SK-MEL-5 (cell line): ENCODE measurements around the gene OPN4. TPM values are rescaled to one million over a fixed set of nuclear protein-coding genes. Genes with fewer than 3 reads are reported as not detected.
"Not testable (repeated sequence)": the region's sequence is repeated elsewhere in the genome, so short reads cannot be mapped to it uniquely, and the experiment has no call there.

ENCODE experiments used
- DNase-seq: peaks from one replicate; pipeline ENCODE4 v3.0.0-alpha.2; 2016; ENCODE audit warnings: low read depth, low spot score
- in situ Hi-C: cut with HindIII; loops from 2 replicates; pipeline ENCODE4 v1.10.0; 2016; ENCODE audit warnings: low sequenced_read_pairs, high pct_unique_total_duplicates, low pct_unique_long_range_greater_than_20kb
- polyA plus RNA-seq, 2 experiments: library from polyadenylated mRNA; depleted of rRNA; stranded (reverse); fragments of >200 nt; gene quantifications; 2 replicates each; pipeline ENCODE4 v1.2.3, GENCODE V29; 2015
- total RNA-seq: library from RNA; depleted of rRNA; stranded (reverse); fragments of >200 nt; shearing (Covaris generic); gene quantifications from 2 replicates; pipeline ENCODE4 v1.2.3, GENCODE V29; 2014; rRNA removed

The OPN4 gene, protein sequence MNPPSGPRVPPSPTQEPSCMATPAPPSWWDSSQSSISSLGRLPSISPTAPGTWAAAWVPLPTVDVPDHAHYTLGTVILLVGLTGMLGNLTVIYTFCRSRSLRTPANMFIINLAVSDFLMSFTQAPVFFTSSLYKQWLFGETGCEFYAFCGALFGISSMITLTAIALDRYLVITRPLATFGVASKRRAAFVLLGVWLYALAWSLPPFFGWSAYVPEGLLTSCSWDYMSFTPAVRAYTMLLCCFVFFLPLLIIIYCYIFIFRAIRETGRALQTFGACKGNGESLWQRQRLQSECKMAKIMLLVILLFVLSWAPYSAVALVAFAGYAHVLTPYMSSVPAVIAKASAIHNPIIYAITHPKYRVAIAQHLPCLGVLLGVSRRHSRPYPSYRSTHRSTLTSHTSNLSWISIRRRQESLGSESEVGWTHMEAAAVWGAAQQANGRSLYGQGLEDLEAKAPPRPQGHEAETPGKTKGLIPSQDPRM
- not detected in 2 replicates for total RNA-seq
- not detected in 2 replicates for polyA plus RNA-seq (2015; cell fraction: cytosol; rRNA removed)
- polyA plus RNA-seq (2015; cell fraction: nucleus; rRNA removed): not detected in 2 replicates

DNA sequence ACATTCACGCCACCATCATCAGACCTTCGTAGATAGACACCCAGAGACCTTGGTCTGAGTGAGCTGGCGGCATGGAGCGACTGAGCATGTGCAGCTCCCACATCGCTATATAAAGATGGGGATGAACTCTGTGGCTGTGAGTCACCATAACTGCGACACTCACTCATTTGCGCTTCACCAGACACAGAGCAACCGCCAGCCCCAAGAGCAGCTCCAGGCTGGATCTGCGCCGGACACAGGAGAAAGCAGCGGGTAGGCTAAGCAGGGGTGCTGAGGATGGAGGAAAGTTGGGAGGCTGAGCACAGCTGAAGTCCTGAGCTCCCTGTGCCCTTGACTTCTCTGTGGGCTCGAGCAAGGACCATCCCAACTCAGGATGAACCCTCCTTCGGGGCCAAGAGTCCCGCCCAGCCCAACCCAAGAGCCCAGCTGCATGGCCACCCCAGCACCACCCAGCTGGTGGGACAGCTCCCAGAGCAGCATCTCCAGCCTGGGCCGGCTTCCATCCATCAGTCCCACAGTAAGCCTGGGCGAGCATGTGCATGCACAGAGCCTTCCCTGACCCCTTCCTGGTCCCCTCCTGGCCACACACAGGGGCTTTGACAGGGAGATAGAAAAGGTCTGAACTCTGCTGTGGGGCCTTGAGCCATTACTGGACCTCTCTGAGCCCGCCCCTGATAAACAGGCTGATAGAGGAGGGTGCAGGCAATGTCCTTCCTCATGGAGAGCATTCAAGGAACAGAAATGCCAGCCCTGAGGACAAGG is at the start of gene OPN4:
Gene OPN4, plus strand, starts transcription at position 137 of the 762 bp plus-strand sequence. Its CDS starts 237 bp downstream, at position 374.
- in situ Hi-C loops: no loop called here
- DNase-seq: no peak

DNA sequence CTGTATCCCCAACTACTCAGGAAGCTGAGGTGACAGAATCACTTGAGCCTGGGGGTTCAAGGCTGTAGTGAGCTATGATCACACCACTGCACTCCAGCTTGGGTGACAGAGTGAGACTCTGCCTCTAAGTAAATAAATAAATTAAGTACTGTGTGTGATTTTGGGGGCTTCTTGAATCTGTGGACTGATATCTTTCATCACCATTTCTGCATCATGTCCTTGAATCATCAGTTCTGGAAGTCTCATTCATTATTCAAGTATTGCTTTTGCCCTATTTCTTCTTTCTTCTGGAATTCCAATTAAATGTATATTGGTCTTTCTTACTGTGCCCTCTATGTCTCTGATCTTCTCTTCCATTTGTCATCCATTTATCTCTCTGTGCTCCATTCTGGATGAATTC is 46.7 kb upstream of the OPN4 start:
- in situ Hi-C loops: no loop called here
- DNase-seq: no peak

- DNase-seq: no peak
- in situ Hi-C loops: no loop called here
Measured at GRCh38 chr10:86609920-86610319, 44.4 kb upstream of the OPN4 start.

DNA sequence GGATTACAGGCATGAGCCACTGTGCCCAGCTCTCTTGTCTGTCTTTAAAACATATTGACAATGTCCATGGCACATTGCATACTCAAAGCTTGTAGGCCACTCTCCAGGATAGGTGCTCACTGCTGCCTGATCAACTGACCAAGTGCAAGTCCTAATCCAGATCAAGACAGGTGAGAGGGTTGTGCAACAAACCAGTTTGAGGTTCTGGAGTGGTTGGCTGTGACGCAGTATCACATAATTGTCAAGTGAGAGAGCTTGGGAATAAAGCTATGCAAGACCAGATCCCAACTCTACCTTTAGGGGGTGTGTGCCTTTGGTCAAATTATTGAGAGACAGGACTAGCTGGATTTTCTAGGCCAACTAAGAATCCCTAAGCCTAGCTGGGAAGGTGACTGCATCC is 43.0 kb upstream of the OPN4 start:
- in situ Hi-C loops: no loop called here

DNA sequence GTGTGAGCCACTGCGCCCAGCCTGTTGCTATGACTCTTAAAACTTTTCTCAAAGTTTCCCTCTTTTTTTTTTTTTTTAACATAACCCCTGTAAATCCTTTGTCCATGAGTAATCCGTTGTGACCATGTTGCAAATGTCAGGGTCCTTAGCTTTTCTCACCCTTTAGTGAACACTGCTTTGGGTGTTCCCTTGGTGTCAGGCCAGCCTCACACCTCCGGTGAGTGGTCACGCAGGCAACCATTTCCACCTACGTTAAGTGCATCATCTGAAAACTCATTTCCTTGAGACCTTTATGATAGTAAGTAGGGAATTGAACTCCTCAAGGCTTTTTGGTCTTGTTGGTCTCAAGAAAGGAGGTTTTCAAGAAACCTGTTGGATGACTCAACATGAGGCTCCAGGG is 41.3 kb upstream of the OPN4 start:
- no peak for DNase-seq
- in situ Hi-C loops: no loop called here

More for the DNA sequence above, 43.0 kb upstream of the OPN4 start:
- no peak for DNase-seq

- in situ Hi-C loops: no loop called here
- DNase-seq: no peak
Measured at GRCh38 chr10:86613905-86614304, 40.4 kb upstream of the OPN4 start.

DNA sequence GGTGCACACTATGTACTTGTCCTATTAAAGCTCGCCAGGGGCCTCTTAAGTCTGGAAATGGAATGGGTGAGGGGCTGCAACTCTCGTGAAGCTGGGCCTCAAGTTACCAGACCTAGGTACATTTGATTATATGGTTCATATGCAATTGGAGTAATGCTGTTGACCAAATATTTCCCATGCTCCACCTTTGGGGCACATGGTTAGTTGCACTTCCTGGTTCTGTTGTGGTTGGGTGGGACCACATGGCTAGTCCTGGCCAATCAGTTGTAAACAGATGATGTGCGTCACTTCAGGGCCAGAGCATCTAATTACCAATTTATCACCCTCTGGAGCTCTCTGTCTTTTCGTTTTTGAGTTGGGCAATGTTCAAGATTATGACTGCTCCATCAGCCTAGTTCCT is 39.5 kb upstream of the OPN4 start:
- in situ Hi-C loops: no loop called here
- DNase-seq: no peak

DNA sequence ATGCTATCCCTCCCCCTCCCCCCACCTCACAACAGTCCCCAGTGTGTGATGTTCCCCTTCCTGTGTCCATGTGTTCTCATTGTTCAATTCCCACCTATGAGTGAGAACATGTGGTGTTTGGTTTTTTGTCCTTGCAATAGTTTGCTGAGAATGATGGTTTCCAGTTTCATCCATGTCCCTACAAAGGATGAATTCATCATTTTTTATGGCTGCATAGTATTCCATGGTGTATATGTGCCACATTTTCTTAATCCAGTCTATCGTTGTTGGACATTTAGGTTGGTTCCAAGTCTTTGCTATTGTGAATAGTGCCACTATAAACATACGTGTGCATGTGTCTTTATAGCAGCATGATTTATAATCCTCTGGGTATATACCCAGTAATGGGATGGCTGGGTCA is 37.1 kb upstream of the OPN4 start:
- DNase-seq, in situ Hi-C loops: not testable (repeated sequence)

- DNase-seq: no peak
- in situ Hi-C loops: no loop called here
Measured at GRCh38 chr10:86628311-86628710, 26.0 kb upstream of the OPN4 start.

DNA sequence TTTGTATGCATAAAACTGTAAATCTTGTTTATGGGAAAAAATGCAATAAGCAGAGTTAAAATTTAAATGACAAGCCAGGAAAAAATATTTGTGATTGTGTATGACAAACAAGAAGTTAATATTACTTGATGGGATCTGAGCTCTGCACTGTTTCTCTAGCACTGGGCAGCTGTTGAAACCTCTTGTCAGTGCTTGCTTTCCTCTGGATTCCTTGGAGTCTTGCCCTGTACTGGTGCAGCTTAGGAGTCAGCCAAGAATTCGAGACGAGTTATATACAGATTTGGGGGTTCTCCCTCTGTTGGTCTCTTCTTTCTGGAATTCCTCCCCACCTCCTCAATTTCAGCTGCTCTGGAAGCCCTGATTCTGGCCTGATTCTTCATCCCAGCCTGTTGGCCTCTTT is 24.3 kb upstream of the OPN4 start:
- DNase-seq: no peak
- in situ Hi-C loops: no loop called here

DNA sequence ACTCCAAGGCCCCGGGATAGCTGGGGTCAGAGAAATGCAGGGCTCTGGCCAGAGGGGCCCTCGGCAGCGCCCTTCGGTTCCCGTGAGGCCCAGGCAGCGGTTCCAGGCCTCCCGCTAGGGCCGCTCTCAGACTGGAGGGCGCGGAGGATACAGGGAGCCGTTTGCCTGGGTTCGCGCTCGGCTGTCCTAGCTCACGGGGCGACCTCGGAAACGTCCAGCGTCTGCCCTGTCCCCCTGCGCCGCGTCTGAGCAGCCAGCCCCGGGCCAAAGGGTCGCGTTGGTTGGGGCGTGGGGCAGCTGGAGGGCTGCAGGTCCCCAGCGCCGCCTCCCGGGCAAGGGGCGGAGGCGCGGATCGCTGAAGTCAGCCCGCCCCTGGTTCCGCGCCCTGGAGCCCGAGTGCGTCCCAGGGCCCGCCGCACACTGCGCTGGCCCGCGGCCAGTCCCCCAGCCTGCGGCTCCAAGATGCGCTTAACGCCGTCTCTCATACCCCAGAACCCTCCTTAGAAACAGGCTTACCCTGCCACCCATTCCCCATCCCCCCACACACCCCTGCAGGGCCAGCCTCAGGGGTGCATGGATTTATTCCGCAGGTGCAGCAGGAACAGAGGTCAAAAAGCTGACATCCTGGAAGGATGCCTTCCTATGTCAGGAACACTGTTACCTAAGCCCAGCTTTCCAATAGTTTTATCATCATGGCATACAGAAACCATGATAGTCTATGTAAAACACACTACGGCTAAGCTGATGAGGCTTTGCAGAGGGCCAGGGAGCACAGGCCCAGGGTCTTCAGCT is 22.1 kb upstream of the OPN4 start:
- in situ Hi-C loops: no loop called here
- DNase-seq: no peak

GRCh38 chr10:86632951-86633350 is 21.4 kb upstream of the OPN4 start:
- in situ Hi-C loops: no loop called here

DNA sequence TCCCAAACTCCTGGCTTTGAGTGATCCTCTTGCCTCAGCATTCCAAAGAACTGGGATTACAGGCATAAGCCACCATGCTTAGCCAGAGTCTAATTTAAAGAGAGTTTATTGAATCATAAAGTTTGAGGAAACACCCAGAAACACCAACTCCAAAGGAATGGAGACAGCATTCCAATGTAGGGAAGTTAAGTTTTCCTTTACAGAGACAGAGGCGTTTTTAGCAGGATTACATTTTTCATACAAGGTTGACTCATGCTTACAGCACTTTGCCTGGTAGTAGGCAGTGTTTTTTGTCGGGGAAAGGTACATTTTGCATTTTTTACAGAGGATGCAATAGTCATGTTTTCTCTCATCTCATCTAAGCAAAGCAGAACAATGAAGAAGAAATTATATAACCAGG is 18.9 kb upstream of the OPN4 start:
- in situ Hi-C loops: no loop called here
- DNase-seq: no peak

More at GRCh38 chr10:86632951-86633350, 21.4 kb upstream of the OPN4 start:
- DNase-seq: no peak

DNA sequence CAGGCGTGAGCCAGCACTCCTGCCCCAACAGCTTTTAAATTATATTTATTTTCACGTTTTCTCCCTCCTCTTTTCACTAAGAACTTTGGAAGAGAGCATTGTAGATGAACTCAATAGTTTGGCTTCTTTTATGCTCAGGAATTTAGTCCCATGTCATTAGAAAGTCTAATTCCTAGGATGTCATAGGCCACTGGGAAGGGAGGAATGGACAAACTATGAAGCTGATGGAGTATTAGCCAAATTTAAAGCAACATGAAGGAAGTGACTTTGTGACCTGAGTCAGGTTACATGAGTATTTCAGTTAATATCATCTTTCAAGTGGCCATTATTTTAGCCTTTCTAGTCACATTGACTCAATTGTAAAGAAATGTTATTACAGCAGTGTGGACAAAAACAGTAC is 18.0 kb upstream of the OPN4 start:
- DNase-seq: no peak
- in situ Hi-C loops: no loop called here

- in situ Hi-C loops: no loop called here
- DNase-seq: peak; percentile 24
Measured at GRCh38 chr10:86642021-86642420, 12.3 kb upstream of the OPN4 start.

- in situ Hi-C loops: no loop called here
- no peak for DNase-seq
Measured at GRCh38 chr10:86642499-86642898, 11.8 kb upstream of the OPN4 start.

DNA sequence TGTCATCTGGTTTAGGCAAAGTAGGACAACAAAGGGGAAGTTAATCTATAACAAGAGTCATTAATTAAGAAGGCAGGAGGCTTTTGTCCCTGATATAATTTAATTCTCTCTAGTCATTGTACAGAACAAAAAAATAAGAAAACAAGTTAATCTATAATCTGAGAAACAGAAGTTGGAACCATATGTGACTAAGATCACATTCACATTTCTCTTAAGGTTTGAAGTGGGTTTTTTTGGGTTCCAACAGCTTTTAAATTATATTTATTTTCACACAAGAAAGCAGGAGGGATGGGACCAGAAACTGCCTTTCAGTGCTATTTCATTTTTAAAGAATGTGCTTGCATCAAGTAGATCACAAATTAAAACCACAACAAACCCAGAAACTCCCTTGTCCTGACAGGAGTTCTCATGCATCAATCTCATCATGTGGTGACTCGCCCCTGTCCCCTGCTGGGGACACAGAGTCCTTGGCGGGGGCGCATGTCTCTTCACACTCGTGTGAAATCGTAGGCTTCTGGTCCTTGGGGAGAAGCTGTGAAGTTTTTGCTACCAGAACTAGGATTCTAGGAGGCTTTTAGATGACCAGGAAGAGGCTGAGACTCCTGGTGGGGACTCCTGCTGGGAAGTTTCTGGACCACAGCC is 10.1 kb upstream of the OPN4 start:
- in situ Hi-C loops: no loop called here
- DNase-seq: peak; percentile 13
